GM21447 (cell line): ENCODE results near the gene B3GNT2.
"Not testable (repeated sequence)": the region's sequence is repeated elsewhere in the genome, so short reads cannot be mapped to it uniquely, and the experiment has no call there.

Experiments
- ATAC-seq: cut with Tn5 transposase; IDR thresholded peaks from one replicate; pipeline ENCODE4 v1.9.1; 2021; ENCODE audit not compliant: unreplicated experiment

Gene B3GNT2

GRCh38 chr2:62234755-62235655 lies 39.1 kb downstream of the B3GNT2 start:
- no peak for ATAC-seq

GRCh38 chr2:62236499-62236898 lies 40.6 kb downstream of the B3GNT2 start:
- no peak for ATAC-seq

GRCh38 chr2:62238236-62238635 lies 42.3 kb downstream of the B3GNT2 start:
- no peak for ATAC-seq

GRCh38 chr2:62240546-62240945 lies 44.6 kb downstream of the B3GNT2 start:
- ATAC-seq, result no peak

- ATAC-seq, result no peak
These were observed 48.1 kb downstream of the B3GNT2 start for GRCh38 chr2:62243983-62244382.

GRCh38 chr2:62248226-62248625 lies 52.3 kb downstream of the B3GNT2 start:
- no peak for ATAC-seq

GRCh38 chr2:62250239-62250638 lies 54.3 kb downstream of the B3GNT2 start:
- no peak for ATAC-seq

GRCh38 chr2:62254424-62255266 lies 58.7 kb downstream of the B3GNT2 start:
- ATAC-seq, result no peak

- ATAC-seq, result no peak
These were observed 61.6 kb downstream of the B3GNT2 start for GRCh38 chr2:62257466-62257865.

GRCh38 chr2:62263076-62263715 lies 67.3 kb downstream of the B3GNT2 start:
- ATAC-seq, result no peak

- no peak for ATAC-seq
These were observed 68.3 kb downstream of the B3GNT2 start for GRCh38 chr2:62264186-62264585.

GRCh38 chr2:62265106-62265505 lies 69.2 kb downstream of the B3GNT2 start:
- ATAC-seq, result no peak

- ATAC-seq, result no peak
These were observed 70.6 kb downstream of the B3GNT2 start for GRCh38 chr2:62266433-62267038.

- ATAC-seq, result no peak
These were observed 71.8 kb downstream of the B3GNT2 start for GRCh38 chr2:62267696-62268095.

- not testable (repeated sequence) for ATAC-seq
These were observed 72.8 kb downstream of the B3GNT2 start for GRCh38 chr2:62268681-62269188.

GRCh38 chr2:62270728-62271127 lies 74.8 kb downstream of the B3GNT2 start:
- ATAC-seq, result no peak
